Measurements from ENCODE around the gene NAV1. TPM values are rescaled to one million over a fixed set of nuclear protein-coding genes. Genes with fewer than 3 reads are reported as not detected.

NAV1 gene
- total and polyA plus RNA-seq, 9 of the 15 experiments (the other 6 are each of a cell fraction or from before 2014, with no cell fraction given) = 0.91 to 16.8 (median 3.2) TPM

DNA sequence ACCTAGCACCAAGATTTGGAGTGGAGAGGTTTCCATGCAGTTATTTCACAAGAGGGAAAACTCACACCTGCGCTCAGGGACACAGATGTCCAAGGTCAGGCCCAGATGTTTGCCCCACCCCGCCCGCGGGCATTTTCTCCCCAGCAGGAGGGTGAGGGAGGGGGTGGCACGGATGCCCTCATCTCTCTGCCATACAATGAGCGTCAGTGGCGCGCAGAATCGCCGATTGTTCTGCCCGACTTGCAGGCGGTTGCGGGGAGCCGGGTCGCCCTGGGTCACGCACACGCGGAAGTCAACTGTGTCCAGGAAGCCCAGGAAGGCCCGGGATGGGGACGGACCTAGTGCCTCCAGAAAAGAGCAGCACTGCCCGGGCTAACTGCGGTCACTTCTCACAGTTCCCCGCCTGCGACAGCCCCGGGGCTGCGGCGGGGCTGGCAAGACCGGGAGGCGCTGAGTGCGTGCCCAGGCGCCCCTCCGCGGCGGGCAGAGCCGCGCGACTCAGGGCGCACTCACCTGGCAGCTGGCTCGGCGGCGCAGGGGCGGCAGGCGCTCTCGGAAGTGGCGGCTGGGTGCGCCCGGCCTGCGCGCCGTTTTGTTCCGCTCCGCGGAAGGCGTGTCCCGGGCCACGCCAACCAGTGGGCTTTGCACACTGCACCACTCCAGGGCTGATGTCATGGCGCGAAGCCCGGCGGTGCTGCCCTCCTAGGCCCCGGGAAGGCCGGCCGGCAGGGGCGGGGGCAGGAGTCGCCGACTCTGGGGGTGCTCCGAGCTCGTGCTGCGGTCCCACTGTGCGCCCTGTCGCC, 32.2 kb upstream of the NAV1 start, which contains the start of gene CSRP1 (continued):
- TF ChIP-seq ETV1 (tag; conservative IDR thresholded peaks at IDR 0.05; ENCODE audit: low read depth) = no peak
- TF ChIP-seq TEAD2 (tag; IDR thresholded peaks at IDR 0.05) = no peak
- TF ChIP-seq ETV5 (CRISPR knock-in tag; IDR thresholded peaks at IDR 0.05; ENCODE audit: low read depth) = no peak
- peak; percentile 64 for TF ChIP-seq JUN (IDR thresholded peaks at IDR 0.05; ENCODE audit: borderline replicate concordance, low read depth, low read length)
- no peak; the same call in 1 of the 2 replicates for TF ChIP-seq JUN (CRISPR knock-in tag; IDR thresholded peaks at IDR 0.05; ENCODE audit: borderline replicate concordance)
- 0 out of 2 replicates have a peak, but pooled peaks have one; percentile 65 for TF ChIP-seq RB1 (IDR thresholded peaks at IDR 0.05; ENCODE audit: low read depth)
- no peak for TF ChIP-seq NR2C1 (IDR thresholded peaks at IDR 0.05)
- TF ChIP-seq NR2C1 (tag; IDR thresholded peaks at IDR 0.05) = no peak; the same call in 1 of the 2 replicates
- TF ChIP-seq, protein P1, sequence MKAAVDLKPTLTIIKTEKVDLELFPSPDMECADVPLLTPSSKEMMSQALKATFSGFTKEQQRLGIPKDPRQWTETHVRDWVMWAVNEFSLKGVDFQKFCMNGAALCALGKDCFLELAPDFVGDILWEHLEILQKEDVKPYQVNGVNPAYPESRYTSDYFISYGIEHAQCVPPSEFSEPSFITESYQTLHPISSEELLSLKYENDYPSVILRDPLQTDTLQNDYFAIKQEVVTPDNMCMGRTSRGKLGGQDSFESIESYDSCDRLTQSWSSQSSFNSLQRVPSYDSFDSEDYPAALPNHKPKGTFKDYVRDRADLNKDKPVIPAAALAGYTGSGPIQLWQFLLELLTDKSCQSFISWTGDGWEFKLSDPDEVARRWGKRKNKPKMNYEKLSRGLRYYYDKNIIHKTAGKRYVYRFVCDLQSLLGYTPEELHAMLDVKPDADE (conservative IDR thresholded peaks at IDR 0.05; ENCODE audit: control insufficient read depth, low read depth, low read length) = 0 out of 2 replicates have a peak, but pooled peaks have one; percentile 27
- TF ChIP-seq MAFF (IDR thresholded peaks at IDR 0.05; ENCODE audit: low read length) = no peak
- no peak for TF ChIP-seq SETDB1 (IDR thresholded peaks at IDR 0.05; ENCODE audit: low read length)
- TF ChIP-seq PHF8 (IDR thresholded peaks at IDR 0.05; ENCODE audit: borderline replicate concordance, low read length) = peak; percentile 73; the same call in 1 of the 2 replicates
- TF ChIP-seq RFX1 (IDR thresholded peaks at IDR 0.05) = no peak
- no peak for TF ChIP-seq LEF1 (IDR thresholded peaks at IDR 0.05)
- TF ChIP-seq TCF7 (IDR thresholded peaks at IDR 0.05; ENCODE audit: borderline replicate concordance) = no peak
- TF ChIP-seq CAMTA2 (CRISPR knock-in tag; conservative IDR thresholded peaks at IDR 0.05) = no peak
- no peak for TF ChIP-seq SRF (CRISPR knock-in tag; IDR thresholded peaks at IDR 0.05)
- no peak for TF ChIP-seq SPI1 (IDR thresholded peaks at IDR 0.05; ENCODE audit: borderline replicate concordance, low read depth, low read length)
- TF ChIP-seq FOXO4 (CRISPR knock-in tag; IDR thresholded peaks at IDR 0.05) = no peak
- no peak for TF ChIP-seq FOXA3 (CRISPR knock-in tag; conservative IDR thresholded peaks at IDR 0.05 in 1 of 2, IDR thresholded peaks at IDR 0.05 in 1 of 2)
- TF ChIP-seq ILF3 (IDR thresholded peaks at IDR 0.05; ENCODE audit: borderline replicate concordance) = no peak
- peak; percentile 41; the same call in 1 of the 2 replicates for TF ChIP-seq AFF4 (CRISPR knock-in tag; IDR thresholded peaks at IDR 0.05)
- no peak for TF ChIP-seq PTBP1 (IDR thresholded peaks at IDR 0.05; ENCODE audit: low read depth, low read length)

Measured in K562 (cell line).